NCI-H2171 (cell line): ENCODE results near the gene AGPAT2.
A peak's percentile ranks its signal among the peaks of the same experiment; 100 is the strongest.

Source experiments
- DNase-seq: peaks from one replicate; lab custom pipeline; 2025; lab: John Stamatoyannopoulos, UW

The AGPAT2 gene

DNA sequence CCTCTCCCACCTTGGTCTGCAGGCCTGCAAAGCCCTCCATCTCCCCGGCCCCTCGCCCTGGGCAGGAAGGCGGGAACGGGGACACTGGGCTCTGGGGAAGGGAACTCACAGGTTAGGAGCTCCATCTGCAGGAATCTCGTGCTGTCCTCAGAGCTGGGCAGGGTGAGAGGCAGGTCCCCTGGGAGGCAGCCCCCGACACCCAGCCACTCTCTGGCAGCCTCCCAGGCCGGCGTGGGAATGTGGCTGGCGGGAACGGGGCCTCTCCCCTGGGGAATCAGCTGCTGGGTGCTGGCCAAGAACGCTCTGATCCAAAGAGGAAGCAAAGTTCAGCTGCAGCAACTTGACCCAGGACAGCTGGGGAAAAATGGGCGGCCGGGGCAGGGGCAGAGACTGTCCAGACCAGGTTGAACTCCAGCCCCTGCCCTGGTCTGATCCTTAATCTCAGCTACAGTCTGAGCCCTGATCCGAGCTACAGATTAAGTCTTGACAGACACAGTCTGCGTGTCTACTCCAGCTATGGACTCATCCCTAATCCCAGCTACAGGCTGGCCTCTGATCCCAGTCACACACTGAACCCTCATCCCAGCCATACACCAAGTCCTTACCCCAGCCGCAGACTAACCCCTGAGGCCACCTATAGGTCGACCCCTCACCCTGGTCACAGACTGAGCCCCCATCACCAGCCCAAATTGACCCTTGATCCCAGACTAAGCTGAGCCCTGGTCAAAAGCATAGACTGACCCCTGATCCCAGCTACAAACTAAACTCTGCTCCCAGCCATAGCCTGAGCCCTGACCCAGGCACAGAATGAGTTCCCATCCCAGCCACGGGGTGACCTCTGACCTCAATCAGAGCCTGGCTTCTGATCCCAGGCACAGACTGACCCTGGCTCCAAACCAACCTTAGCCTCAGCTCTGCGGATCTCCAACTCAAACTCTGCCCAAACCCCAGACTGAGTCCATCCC lies 61.9 kb downstream of the AGPAT2 start:
- peak; percentile 83 for DNase-seq

- DNase-seq: peak; percentile 59
Measured at GRCh38 chr9:136624184-136624951, 62.9 kb downstream of the AGPAT2 start.

- peak; percentile 87 for DNase-seq
Measured at GRCh38 chr9:136623842-136624183, 63.4 kb downstream of the AGPAT2 start.
